ENCODE results near the gene ISYNA1.
"Not testable (repeated sequence)": the region's sequence is repeated elsewhere in the genome, so short reads cannot be mapped to it uniquely, and the experiment has no call there.

DNA sequence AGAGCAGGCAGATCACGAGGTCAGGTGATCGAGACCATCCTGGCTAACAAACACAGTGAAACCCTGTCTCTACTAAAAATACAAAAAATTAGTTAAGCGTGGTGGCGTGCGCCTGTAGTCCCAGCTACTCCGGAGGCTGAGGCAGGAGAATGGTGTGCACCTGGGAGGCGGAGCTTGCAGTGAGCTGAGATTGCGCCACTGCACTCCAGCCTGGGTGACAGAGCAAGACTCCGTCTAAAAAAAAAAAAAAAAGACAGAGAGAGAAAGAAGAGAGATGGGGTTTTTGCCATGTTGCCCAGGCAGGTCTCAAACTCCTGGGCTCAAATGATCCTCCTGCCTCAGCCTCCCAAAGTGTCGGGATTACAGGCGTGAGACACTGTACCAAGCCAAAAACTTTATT lies 32.2 kb downstream of the ISYNA1 start:
- TF ChIP-seq, protein P1, sequence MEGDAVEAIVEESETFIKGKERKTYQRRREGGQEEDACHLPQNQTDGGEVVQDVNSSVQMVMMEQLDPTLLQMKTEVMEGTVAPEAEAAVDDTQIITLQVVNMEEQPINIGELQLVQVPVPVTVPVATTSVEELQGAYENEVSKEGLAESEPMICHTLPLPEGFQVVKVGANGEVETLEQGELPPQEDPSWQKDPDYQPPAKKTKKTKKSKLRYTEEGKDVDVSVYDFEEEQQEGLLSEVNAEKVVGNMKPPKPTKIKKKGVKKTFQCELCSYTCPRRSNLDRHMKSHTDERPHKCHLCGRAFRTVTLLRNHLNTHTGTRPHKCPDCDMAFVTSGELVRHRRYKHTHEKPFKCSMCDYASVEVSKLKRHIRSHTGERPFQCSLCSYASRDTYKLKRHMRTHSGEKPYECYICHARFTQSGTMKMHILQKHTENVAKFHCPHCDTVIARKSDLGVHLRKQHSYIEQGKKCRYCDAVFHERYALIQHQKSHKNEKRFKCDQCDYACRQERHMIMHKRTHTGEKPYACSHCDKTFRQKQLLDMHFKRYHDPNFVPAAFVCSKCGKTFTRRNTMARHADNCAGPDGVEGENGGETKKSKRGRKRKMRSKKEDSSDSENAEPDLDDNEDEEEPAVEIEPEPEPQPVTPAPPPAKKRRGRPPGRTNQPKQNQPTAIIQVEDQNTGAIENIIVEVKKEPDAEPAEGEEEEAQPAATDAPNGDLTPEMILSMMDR (IDR thresholded peaks at IDR 0.05; ENCODE audit: low read depth, low read length, missing input control): not testable (repeated sequence)
- TF ChIP-seq, protein P2, sequence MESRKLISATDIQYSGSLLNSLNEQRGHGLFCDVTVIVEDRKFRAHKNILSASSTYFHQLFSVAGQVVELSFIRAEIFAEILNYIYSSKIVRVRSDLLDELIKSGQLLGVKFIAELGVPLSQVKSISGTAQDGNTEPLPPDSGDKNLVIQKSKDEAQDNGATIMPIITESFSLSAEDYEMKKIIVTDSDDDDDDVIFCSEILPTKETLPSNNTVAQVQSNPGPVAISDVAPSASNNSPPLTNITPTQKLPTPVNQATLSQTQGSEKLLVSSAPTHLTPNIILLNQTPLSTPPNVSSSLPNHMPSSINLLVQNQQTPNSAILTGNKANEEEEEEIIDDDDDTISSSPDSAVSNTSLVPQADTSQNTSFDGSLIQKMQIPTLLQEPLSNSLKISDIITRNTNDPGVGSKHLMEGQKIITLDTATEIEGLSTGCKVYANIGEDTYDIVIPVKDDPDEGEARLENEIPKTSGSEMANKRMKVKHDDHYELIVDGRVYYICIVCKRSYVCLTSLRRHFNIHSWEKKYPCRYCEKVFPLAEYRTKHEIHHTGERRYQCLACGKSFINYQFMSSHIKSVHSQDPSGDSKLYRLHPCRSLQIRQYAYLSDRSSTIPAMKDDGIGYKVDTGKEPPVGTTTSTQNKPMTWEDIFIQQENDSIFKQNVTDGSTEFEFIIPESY (IDR thresholded peaks at IDR 0.05): not testable (repeated sequence)
- TF ChIP-seq, protein P3, sequence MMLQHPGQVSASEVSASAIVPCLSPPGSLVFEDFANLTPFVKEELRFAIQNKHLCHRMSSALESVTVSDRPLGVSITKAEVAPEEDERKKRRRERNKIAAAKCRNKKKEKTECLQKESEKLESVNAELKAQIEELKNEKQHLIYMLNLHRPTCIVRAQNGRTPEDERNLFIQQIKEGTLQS (IDR thresholded peaks at IDR 0.05): not testable (repeated sequence)
- TF ChIP-seq, protein P4, sequence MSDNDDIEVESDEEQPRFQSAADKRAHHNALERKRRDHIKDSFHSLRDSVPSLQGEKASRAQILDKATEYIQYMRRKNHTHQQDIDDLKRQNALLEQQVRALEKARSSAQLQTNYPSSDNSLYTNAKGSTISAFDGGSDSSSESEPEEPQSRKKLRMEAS (IDR thresholded peaks at IDR 0.05): not testable (repeated sequence)

All from liver (tissue), 3 donors.